MCF 10A (cell line): Measurements from ENCODE around the gene CRK. TPM values are rescaled to one million over a fixed set of nuclear protein-coding genes. Genes with fewer than 3 reads are reported as not detected.
"Not testable (repeated sequence)": the region's sequence is repeated elsewhere in the genome, so short reads cannot be mapped to it uniquely, and the experiment has no call there.

Experiments
- BruUV-seq: library from RNA; stranded (reverse); fragments of 400-500 nt; replicated peaks from 2 replicates; lab custom pipeline; 2021; lab: Mats Ljungman, UMichigan
- CTCF ChIA-PET: fragments of 300-600 bp; sonication (Branson Sonifier 250); formaldehyde crosslinking; extraction: SDS; loops from one replicate; lab custom pipeline; 2021; ENCODE audit warnings: antibody characterized with exemption, inconsistent platforms; lab: Yijun Ruan, JAX
- POLR2A ChIA-PET: fragments of 300-600, 350-650 bp; sonication (Branson Sonifier 250); formaldehyde crosslinking; extraction: SDS; loops from one replicate; lab custom pipeline; 2020; ENCODE audit warnings: antibody characterized with exemption, inconsistent platforms; lab: Yijun Ruan, JAX
- DNase-seq: peaks from one replicate; pipeline ENCODE4 v3.0.0-alpha.2; 2018; ENCODE audit not compliant: unreplicated experiment
- H3K27ac Mint-ChIP-seq: one replicate; pipeline ENCODE4 v1.8.0; 2022; ENCODE audit warnings: mild to moderate bottlenecking, low read depth, mixed read lengths; ENCODE audit not compliant: unreplicated experiment
- H3K27me3 Mint-ChIP-seq: one replicate; pipeline ENCODE4 v1.8.0; 2022; ENCODE audit warnings: mixed read lengths; ENCODE audit not compliant: insufficient read depth, unreplicated experiment
- H3K36me3 Mint-ChIP-seq: one replicate; pipeline ENCODE4 v1.8.0; 2022; ENCODE audit warnings: mild to moderate bottlenecking, moderate library complexity, mixed read lengths; ENCODE audit not compliant: insufficient read depth, unreplicated experiment
- H3K4me1 Mint-ChIP-seq: one replicate; pipeline ENCODE4 v1.8.0; 2022; ENCODE audit warnings: mixed read lengths; ENCODE audit not compliant: insufficient read depth, unreplicated experiment
- H3K4me3 Mint-ChIP-seq: one replicate; pipeline ENCODE4 v1.8.0; 2022; ENCODE audit warnings: mild to moderate bottlenecking, moderate library complexity, mixed read lengths; ENCODE audit not compliant: unreplicated experiment
- H3K9me3 Mint-ChIP-seq: one replicate; pipeline ENCODE4 v1.8.0; 2022; ENCODE audit warnings: mixed read lengths; ENCODE audit not compliant: unreplicated experiment
- CTCF ChIP-seq: fragments of 200-600 bp; IDR thresholded peaks from one replicate; pipeline ENCODE4 v1.8.0; 2022; ENCODE audit warnings: antibody characterized with exemption, mild to moderate bottlenecking; ENCODE audit not compliant: unreplicated experiment
- intact Hi-C: fragments of 100-400 bp; cut with micrococcal nuclease; formaldehyde crosslinking; loops from 2 replicates; pipeline ENCODE4 v1.14.1; 2022
- total RNA-seq: library from RNA; stranded (reverse); gene quantifications from 2 replicates; pipeline ENCODE4 v1.2.3, GENCODE V29; 2022

CRK gene
- total RNA-seq, 1 experiment from 2014 or later = 70.6 TPM

GRCh38 chr17:1379930-1380313 is 76.1 kb downstream of the CRK start:
- Mint-ChIP-seq H3K4me3 (no peak overlapping the region), H3K36me3 (peaks cover 52% of the 10 kb centered on the region), H3K9me3 (no peaks in the 10 kb centered on the region), H3K27me3 (no peaks in the 10 kb centered on the region), H3K4me1 (peaks cover 38% of the 10 kb centered on the region), H3K27ac (peak overlapping the region; percentile 54)
- BruUV-seq = no TSS peak
- DNase-seq = no peak
- no peak for TF ChIP-seq CTCF
- ChIA-PET CTCF (interaction anchor here (0.6 to 1.2 kb wide), 4 partner anchors 9 to 413 kb away, joined by 3 to 4 read pairs (median 3); no protein-coding TSS in a partner anchor), POLR2A (interaction anchor here (0.9 to 1.8 kb wide), 4 partner anchors 10 to 18 kb away, joined by 3 to 10 read pairs (median 6); no protein-coding TSS in a partner anchor)
- intact Hi-C loops = no loop called here

DNA sequence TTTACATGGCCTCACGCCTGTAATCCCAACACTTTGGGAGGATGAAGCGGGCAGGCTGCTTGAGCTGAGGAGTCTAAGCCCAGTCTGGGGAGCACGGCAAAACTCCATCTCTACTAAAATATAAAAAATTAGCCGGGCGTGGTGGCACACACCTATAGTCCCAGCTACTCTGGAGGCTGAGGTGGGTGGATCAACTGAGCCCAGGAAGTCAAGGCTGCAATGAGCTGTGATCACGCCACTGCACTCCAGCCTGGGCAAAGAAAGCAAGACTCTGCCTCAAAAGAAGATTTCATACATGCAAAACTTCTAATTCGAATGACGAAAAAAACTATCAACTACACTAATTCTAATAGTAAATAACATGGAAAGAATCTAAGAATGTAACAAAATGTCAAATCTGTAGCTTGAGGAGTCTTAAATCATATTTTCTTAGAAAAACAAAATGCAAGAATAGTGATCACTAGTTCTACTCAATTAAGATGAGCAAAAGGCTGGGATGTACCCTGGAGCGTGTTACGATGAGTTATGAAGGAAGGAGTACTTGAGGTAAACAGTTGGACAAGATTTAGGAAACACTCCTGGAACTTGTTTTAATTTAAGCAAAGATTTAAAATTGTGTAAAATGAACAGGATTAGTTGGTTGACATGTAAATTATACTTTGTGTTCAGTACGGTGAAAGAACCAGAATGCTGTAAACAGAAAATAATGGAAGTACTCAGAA is 76.7 kb downstream of the CRK start:
- ChIA-PET POLR2A (interaction anchor here (0.9 to 1.2 kb wide), 3 partner anchors 16 to 76 kb away, joined by 3 to 6 read pairs (median 3); partner anchors contain the start of gene CRK), CTCF (interaction anchor here (0.6 to 1.5 kb wide), 3 partner anchors 14 to 414 kb away, joined by 3 to 6 read pairs (median 3); no protein-coding TSS in a partner anchor)
- TF ChIP-seq CTCF = no peak
- no TSS peak for BruUV-seq
- intact Hi-C loops = no loop called here
- H3K9me3 Mint-ChIP-seq = no peaks in the 10 kb centered on the region
- H3K36me3 Mint-ChIP-seq = peaks cover 54% of the 10 kb centered on the region
- H3K4me1 Mint-ChIP-seq = peaks cover 39% of the 10 kb centered on the region
- no peak for DNase-seq
- H3K27ac Mint-ChIP-seq = peak overlapping the region; percentile 54
- no peak overlapping the region for H3K4me3 Mint-ChIP-seq
- H3K27me3 Mint-ChIP-seq = no peaks in the 10 kb centered on the region

GRCh38 chr17:1378476-1378860 is 77.6 kb downstream of the CRK start:
- peaks cover 39% of the 10 kb centered on the region for H3K4me1 Mint-ChIP-seq
- POLR2A ChIA-PET = interaction anchor here (1.1 kb wide), 1 partner anchor 77 kb away, joined by 3 read pairs; the partner anchor contains the start of gene CRK

DNA sequence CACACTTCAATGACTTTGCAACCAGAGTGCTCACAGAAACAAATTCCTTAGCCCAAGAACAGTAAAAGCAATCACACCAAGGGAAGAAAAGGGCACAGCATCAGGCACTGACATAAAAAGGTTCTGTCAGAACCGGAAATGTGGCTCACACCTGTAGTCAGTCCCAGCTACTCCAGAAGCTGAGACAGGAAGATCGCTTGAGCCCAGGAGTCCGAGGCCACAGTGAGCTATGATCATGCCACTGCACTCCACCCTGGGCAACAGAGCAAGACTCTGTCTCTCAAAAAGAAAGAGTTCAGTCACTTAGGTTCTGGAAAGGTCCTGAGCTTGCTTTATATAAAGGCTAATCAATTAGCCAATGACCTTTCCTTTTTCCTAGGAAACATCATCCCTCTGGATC is 78.7 kb downstream of the CRK start:
- Mint-ChIP-seq H3K4me3 (no peak overlapping the region), H3K36me3 (peaks cover 69% of the 10 kb centered on the region), H3K27me3 (no peaks in the 10 kb centered on the region), H3K27ac (no peak overlapping the region), H3K9me3 (no peaks in the 10 kb centered on the region), H3K4me1 (peaks cover 39% of the 10 kb centered on the region)
- intact Hi-C loops = no loop called here
- POLR2A ChIA-PET = interaction anchor here (1.0 to 2.8 kb wide), 2 partner anchors 8 to 13 kb away, joined by 3 to 9 read pairs; no protein-coding TSS in a partner anchor
- BruUV-seq = no TSS peak
- CTCF ChIA-PET = interaction anchor here (0.6 to 1.9 kb wide), 2 partner anchors 12 to 16 kb away, joined by 3 to 7 read pairs; no protein-coding TSS in a partner anchor
- TF ChIP-seq CTCF = no peak
- DNase-seq = no peak

More at GRCh38 chr17:1378476-1378860, 77.6 kb downstream of the CRK start:
- peaks cover 62% of the 10 kb centered on the region for H3K36me3 Mint-ChIP-seq
- H3K27me3 Mint-ChIP-seq, H3K9me3 Mint-ChIP-seq, intact Hi-C loops, H3K27ac Mint-ChIP-seq, H3K4me3 Mint-ChIP-seq, BruUV-seq, DNase-seq: not testable (repeated sequence)
- CTCF ChIA-PET = interaction anchor here (0.6 to 1.5 kb wide), 2 partner anchors 13 to 52 kb away, joined by 5 to 6 read pairs; no protein-coding TSS in a partner anchor
